Measurements from ENCODE around the gene BCKDHB.

DNA sequence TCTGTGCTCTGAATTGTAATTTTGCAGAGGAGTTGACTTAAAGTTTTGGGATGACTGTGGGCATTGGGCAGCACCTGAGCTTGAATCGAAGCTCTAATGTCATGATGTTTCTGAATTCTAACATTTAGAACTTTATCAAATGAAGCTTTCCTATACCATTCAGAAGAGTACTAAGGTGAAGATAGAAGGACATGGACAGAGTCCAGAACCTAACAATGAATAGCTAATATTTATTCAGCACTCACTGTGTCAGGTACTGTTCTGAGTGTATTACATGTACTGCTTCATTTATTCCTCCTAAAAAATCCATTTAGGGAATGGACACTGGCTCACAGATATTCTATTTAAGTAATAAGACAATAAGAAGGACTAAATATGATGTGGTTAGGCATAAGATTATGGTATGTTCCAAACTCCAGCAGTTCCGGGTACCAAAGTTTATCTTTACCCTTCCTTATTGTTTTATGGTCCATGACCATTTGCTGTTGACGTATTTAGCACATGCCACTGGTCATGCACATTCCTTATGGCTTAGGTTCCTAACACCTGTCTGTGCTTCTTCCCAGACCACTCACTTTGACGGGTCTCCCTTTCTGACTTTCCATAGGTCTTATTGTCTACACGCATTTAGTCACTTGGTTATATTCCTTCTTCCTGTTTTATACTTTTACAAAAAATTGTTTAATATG lies 20.3 kb downstream of the BCKDHB start:
- TF ChIP-seq, protein P1, sequence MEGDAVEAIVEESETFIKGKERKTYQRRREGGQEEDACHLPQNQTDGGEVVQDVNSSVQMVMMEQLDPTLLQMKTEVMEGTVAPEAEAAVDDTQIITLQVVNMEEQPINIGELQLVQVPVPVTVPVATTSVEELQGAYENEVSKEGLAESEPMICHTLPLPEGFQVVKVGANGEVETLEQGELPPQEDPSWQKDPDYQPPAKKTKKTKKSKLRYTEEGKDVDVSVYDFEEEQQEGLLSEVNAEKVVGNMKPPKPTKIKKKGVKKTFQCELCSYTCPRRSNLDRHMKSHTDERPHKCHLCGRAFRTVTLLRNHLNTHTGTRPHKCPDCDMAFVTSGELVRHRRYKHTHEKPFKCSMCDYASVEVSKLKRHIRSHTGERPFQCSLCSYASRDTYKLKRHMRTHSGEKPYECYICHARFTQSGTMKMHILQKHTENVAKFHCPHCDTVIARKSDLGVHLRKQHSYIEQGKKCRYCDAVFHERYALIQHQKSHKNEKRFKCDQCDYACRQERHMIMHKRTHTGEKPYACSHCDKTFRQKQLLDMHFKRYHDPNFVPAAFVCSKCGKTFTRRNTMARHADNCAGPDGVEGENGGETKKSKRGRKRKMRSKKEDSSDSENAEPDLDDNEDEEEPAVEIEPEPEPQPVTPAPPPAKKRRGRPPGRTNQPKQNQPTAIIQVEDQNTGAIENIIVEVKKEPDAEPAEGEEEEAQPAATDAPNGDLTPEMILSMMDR (IDR thresholded peaks at IDR 0.05): no peak
- no peak for TF ChIP-seq POLR2A (IDR thresholded peaks at IDR 0.05)

Measured in lower leg skin (tissue), 3 donors.